ENCODE measurements around the gene UCHL5. TPM values are rescaled to one million over a fixed set of nuclear protein-coding genes. Genes with fewer than 3 reads are reported as not detected.

UCHL5 gene
- total RNA-seq, 2 donors from 2014 or later = 18.9 to 32.9 TPM

- Histone ChIP-seq H3K4me1 (no peaks in the 10 kb centered on the region), H3K9me3 (no peaks in the 10 kb centered on the region), H3K27me3 (no peaks in the 10 kb centered on the region), H3K27ac (no peak overlapping the region), H3K4me3 (no peak overlapping the region), H3K36me3 (no peaks in the 10 kb centered on the region)
- no peak for TF ChIP-seq CTCF (IDR thresholded peaks at IDR 0.05)
- DNase-seq (ENCODE audit: low spot score) = no peak
Measured at GRCh38 chr1:192979542-192979941, 79.6 kb downstream of the UCHL5 start.

GRCh38 chr1:192978195-192978710 is 80.9 kb downstream of the UCHL5 start:
- Histone ChIP-seq H3K27me3 (no peaks in the 10 kb centered on the region), H3K4me3 (no peak overlapping the region), H3K27ac (no peak overlapping the region), H3K36me3 (no peaks in the 10 kb centered on the region), H3K9me3 (no peaks in the 10 kb centered on the region), H3K4me1 (no peaks in the 10 kb centered on the region)
- no peak for TF ChIP-seq CTCF (IDR thresholded peaks at IDR 0.05)
- DNase-seq (ENCODE audit: low spot score) = no peak

GRCh38 chr1:192977089-192977706 is 82.0 kb downstream of the UCHL5 start:
- no peaks in the 10 kb centered on the region for H3K9me3 ChIP-seq
- no peaks in the 10 kb centered on the region for H3K4me1 ChIP-seq
- DNase-seq (ENCODE audit: low spot score) = no peak
- no peaks in the 10 kb centered on the region for H3K36me3 ChIP-seq
- no peak overlapping the region for H3K4me3 ChIP-seq
- H3K27ac ChIP-seq = no peak overlapping the region
- TF ChIP-seq CTCF (IDR thresholded peaks at IDR 0.05) = no peak
- no peaks in the 10 kb centered on the region for H3K27me3 ChIP-seq

GRCh38 chr1:192976576-192976975 is 82.6 kb downstream of the UCHL5 start:
- Histone ChIP-seq H3K9me3 (no peaks in the 10 kb centered on the region), H3K4me1 (no peaks in the 10 kb centered on the region), H3K27me3 (no peaks in the 10 kb centered on the region), H3K4me3 (no peak overlapping the region), H3K27ac (no peak overlapping the region), H3K36me3 (no peaks in the 10 kb centered on the region)
- no peak for DNase-seq (ENCODE audit: low spot score)
- TF ChIP-seq CTCF (IDR thresholded peaks at IDR 0.05) = no peak

GRCh38 chr1:192974701-192975100 is 84.5 kb downstream of the UCHL5 start:
- DNase-seq (ENCODE audit: low spot score) = no peak
- no peaks in the 10 kb centered on the region for H3K36me3 ChIP-seq
- H3K4me3 ChIP-seq = no peak overlapping the region
- no peaks in the 10 kb centered on the region for H3K9me3 ChIP-seq
- no peak overlapping the region for H3K27ac ChIP-seq
- H3K27me3 ChIP-seq = no peaks in the 10 kb centered on the region
- TF ChIP-seq CTCF (IDR thresholded peaks at IDR 0.05) = no peak
- no peaks in the 10 kb centered on the region for H3K4me1 ChIP-seq

- no peaks in the 10 kb centered on the region for H3K27me3 ChIP-seq
- no peak overlapping the region for H3K4me3 ChIP-seq
- H3K36me3 ChIP-seq = no peaks in the 10 kb centered on the region
- H3K4me1 ChIP-seq = no peaks in the 10 kb centered on the region
- no peak overlapping the region for H3K27ac ChIP-seq
- TF ChIP-seq CTCF (IDR thresholded peaks at IDR 0.05) = no peak
- no peak for DNase-seq (ENCODE audit: low spot score)
- H3K9me3 ChIP-seq = no peaks in the 10 kb centered on the region
Measured at GRCh38 chr1:192973988-192974387, 85.2 kb downstream of the UCHL5 start.
